Activated naive CD4-positive, alpha-beta T cell (primary cell): ENCODE results near the gene ADCY1.

Experiments
- DNase-seq, 4 experiments: peaks; one replicate each; lab custom pipeline; 2025; lab: John Stamatoyannopoulos, UW

Gene ADCY1

DNA sequence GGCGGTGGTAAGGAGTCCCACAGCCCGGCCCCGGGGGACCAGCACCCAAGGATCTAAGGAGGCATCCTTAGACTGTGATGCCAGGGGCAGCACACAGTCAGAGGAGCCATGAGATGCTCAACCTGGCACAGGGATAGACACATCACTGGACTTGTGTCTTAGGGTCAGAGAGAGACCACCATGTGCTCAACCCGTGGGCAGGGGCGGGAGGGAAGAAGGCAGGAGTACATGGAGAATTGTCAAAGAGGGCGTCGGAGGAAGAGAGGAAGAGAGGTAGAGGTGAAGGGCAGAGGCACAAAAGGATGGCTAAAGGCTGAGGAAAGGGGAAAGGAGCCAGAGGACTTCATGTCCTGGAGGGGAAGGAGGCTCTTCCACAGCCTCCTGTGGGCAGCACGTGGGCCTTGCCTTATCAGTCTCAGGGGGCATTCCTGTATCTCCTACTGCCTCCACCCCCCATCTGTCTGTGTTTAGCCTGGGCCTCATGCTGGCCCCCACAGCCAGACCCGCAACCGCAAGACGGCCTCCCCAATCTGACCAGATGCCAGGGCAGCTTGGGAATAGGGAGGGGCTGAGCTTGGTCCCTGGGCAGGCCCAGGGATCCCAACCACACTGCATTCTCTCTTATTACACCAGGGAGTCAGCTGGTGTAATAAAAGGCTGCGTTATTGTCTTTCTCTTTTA, 2.2 kb downstream of the ADCY1 start:
- DNase-seq, result no peak

DNA sequence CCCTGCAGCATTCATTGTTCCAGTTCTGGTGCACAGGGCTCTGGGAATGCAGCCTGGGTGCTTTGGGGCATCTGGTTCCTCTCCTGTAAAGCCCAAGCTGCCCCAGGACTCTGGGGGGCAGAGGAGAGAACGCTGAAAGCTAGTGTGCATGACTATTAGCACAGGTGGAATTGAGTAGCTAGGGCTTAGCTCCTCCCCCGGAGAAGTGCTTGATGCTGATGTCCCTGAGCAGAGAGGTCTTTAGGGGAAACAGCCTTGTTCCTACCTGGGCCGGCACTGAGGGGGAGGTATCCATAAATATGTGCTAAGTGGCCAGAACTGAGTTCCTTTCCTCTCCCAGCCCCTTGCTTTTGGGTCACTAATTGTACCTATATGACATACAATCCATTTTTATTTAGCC, 3.9 kb downstream of the ADCY1 start:
- DNase-seq, result no peak

- no peak for DNase-seq
These were observed 4.3 kb downstream of the ADCY1 start for GRCh38 chr7:45578467-45578866.

DNA sequence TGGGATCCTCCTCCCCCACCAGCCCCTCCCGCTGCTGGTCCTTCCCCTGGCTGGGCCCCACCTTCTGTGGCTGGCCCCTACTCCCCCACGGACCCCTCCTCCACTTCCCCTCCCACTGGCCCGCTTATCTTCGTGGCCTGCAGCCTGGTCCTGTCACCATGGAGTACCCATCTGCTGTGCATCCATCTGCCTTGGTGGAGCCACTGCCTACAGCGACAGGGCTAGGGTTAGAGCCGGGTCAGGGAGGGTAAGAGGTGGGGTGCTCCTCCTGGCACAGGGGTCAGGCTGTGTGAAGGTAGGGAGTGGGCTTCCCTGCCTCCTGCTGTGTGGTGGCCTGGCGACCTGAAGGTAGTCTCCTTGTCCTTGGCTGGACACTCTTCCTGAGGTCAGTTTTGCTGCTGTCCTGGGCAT, 5.2 kb downstream of the ADCY1 start:
- DNase-seq, result no peak

GRCh38 chr7:45580053-45580872, 6.1 kb downstream of the ADCY1 start:
- DNase-seq, result no peak

GRCh38 chr7:45581271-45581780, 7.2 kb downstream of the ADCY1 start:
- no peak for DNase-seq

- DNase-seq, result no peak
These were observed 8.1 kb downstream of the ADCY1 start for GRCh38 chr7:45582136-45582749.

DNA sequence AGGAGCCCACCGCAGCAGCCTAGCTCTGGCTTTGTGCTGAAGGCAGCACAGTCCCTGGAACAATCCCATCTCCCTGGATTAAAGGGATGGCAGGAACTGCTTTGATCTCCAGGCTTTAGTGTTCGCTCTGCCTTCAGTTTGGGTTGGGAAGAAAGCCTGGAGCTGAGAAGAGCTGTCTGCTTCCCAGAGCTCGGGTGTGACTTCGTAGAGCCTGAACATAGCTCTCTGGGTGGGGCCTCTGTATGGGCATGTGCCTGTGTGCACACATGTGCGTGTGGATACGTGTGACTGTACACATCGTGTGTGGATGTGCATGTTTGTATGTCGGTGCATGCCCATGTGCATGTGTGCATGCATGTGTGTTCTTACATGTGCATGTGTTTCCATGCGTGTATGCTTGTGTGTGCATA, 8.7 kb downstream of the ADCY1 start:
- DNase-seq, result no peak

- no peak for DNase-seq
These were observed 9.1 kb downstream of the ADCY1 start for GRCh38 chr7:45583296-45583695.

DNA sequence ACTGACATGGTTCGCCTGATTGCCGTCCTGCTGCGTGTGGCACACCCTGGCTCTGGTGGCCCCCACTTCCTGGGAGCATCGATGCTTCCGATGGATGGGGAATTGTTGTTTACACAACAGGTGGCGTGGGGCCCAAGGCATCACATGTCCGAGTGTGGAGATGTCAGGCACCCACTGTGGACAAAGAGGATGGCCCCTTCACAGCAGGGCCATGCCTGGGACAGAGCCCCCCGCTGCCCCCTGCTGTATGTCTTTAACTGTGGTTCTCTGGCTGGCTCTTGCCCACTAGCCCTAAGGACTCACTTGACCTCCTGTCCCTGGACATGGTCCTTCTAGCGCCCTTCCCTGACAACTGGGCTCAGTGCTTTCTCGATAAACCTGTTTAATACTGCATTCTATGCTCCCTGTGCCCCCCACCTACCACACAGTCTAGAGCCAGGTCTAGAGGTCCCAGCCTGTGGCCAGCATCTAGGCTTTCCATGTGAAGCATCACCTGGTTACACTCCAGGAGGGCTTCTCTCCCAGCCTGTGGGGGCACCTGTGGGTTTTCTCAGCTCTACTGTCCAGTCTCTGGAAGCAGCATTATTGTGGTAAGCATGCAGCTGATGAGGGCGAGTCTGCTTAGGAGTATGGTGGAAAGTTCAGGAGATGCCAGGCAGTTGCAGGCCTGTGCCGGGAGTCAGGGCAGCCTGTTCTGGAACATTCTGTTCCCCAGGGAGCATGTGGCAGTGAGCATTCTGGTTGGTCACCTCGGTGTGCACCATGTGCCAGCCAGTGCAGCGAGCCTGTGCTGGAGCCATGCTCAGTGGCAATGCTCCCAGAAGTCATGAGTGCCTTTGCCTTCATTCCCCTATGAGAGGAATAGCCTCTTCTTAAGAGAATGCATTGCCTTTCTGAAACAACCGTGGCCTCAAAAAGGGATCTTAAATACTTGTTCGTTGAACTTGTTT, 10.4 kb downstream of the ADCY1 start:
- no peak for DNase-seq

GRCh38 chr7:45585628-45586027, 11.5 kb downstream of the ADCY1 start:
- no peak for DNase-seq

DNA sequence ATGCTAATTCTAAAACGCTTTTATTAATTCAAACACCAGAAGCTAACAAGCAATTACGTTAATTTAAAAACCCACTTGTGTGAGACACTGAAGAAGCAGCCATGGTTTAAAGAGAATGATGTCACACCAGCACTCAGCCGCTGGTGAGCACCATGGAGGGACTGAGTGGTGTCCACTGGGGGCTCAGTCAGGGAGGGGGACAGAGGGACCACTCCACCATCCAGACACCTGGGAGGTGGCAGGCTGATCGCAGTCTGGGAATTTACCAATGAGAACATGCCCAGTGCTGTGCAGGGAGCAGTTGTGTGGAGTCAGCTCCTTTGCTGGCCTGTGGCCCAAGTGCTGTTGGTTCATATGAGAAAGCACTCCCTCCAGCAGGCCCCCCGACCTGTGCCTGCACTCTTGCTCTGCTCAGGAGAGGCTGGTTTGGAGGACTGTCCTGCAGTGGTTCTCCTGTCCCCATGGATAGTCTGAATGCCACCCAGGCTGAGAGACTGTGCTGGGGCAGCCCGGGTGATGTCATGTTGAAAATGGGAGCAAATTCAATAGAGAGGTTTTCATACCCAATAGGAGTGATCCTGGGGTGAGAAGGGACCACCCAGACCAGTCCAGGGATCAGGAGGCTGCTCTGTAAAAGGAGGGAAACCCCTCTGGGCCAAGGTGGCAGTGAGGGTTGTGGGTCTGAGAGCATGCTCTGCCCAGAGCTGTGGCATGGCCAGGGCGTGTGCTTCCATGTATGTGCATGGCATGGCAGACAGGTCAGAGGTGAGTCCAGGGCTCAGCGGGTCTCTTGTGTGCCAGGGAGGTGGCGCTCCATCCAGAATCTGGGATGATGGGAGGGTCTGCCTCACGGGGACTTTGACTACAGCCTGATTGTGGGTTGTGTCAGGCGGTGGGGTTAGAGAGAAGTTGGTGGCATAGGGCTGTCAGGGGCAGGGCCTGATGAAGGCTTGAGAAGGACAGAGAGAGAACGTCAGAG, 12.7 kb downstream of the ADCY1 start:
- DNase-seq, result no peak

DNA sequence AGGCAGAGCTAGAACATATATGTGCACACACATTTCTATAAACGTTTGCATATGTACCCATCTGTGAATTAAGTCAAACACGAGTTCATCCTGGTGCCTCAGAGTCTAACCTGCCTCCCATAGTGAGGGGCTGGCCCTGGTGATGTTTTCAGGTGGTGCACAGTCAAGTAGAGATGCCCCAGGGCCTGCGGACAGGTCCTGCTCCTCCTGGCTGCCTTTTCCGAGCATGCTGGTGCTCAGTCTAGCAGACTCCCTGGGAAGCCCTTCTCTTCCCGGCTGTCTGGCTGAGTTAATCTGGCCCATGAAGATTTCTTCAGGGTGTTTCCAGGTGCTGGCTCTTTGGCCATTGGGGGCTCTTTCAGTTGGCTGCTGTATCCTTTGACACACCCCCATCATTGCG, 14.3 kb downstream of the ADCY1 start:
- DNase-seq, result no peak

DNA sequence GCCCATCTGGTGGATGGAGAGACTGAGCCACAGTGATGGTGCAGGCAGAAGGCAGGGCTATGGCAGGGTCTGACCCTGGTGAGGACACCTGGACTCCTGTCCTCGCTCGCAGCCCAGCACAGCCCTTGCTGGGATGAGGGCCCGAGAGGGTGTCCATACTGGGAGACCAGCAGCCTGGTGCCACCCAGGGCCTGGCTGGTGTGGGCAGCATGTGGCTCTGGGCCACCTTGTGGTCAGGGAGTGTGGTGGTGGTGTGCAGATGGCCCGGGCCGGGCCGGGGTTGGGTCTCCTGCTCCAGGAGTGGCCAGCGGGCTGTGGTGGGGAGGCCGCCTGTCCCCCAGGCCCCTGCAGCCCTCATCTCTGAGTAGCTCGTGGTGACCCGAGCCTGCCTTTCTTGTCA, 14.9 kb downstream of the ADCY1 start:
- DNase-seq, result no peak

DNA sequence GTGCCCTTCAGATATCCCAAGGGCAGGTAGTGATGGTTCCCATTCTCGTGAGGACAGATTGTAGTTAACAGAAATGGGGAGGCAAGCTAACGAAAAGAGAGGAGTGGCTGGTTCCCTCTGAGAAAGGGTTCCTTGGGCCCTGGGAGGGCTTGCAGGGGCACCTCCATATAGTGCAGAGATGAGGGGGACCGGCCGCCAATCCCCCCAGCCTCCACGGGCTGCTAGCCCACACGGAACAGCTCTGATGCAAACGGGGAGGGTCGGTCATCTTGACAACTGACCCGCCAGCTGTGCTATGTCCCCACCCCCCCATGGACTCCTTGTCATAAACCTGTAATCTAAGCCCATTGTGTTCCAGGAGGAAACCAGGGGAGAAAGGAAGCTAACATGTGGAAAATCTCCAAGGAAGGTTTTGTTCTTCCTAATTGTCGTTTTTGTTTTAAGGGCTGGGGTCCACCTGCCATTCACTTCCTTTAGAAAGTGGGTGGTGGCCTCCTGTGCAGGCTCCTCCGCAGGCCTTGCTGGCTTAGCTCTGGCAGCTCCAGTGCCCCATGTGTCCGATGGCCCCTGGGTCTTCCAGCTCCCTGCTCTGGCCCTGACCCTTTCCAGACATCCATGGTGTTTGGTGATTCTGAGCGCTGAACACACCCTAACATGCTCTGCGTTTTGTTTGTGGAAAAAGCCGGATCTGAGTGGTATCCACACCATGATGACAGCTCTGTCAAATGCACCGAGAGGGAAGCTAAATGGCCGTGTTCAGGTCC, 15.9 kb downstream of the ADCY1 start:
- no peak for DNase-seq

GRCh38 chr7:45590679-45591057, 16.5 kb downstream of the ADCY1 start:
- no peak for DNase-seq

DNA sequence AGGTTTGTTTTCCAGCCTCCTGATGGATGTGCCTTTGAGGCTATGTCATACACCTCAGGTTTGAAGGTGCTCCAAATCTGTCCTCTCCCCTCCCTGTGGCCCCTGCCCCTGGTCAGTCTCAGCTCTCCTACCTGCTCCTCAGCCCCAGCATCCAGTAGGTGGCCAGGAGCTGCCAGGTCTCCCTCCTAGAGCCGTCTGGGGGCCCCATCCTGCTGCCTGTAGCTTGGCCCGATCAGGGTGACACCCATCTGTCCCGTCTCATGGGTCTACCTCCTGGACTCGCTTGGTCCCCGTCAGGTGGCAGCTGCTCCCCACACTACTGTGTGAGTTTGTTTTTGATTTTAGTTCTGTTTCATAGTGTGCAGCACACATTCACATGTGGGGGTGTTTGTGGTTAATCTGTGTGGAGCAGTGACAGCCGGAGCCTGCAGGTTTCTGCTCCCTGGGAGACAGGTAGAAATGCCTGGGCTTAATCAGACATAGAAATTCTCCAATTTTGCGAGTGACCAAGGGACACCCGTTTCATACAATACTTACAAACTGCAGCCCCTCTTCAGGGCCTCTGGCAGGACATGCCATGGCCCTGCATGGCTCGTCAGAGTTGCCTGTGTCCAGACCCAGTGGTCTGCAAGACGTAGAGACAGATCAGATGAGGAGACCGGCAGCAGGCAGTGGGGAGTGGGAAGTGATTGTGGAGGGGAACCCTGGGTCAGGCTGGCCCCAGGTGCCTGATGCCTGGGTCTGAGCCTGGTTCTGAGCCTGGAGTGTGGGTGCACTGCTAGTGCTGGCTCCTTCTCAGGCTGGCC, 17.1 kb downstream of the ADCY1 start:
- no peak for DNase-seq

- no peak for DNase-seq
These were observed 18.2 kb downstream of the ADCY1 start for GRCh38 chr7:45592230-45592991.
